Measurements from ENCODE around the gene CCSAP.

CCSAP gene

GRCh38 chr1:229287267-229287666 is 55.6 kb downstream of the CCSAP start:
- DNase-seq (ENCODE audit: low spot score): no peak

GRCh38 chr1:229286099-229286766 is 56.6 kb downstream of the CCSAP start:
- no peak for DNase-seq (ENCODE audit: low spot score)

- DNase-seq (ENCODE audit: low spot score): no peak
Measured at GRCh38 chr1:229285440-229285839, 57.4 kb downstream of the CCSAP start.

GRCh38 chr1:229284887-229285286 is 58.0 kb downstream of the CCSAP start:
- DNase-seq (ENCODE audit: low spot score): no peak

GRCh38 chr1:229283183-229283611 is 59.6 kb downstream of the CCSAP start:
- DNase-seq (ENCODE audit: low spot score): no peak

- no peak for DNase-seq (ENCODE audit: low spot score)
Measured at GRCh38 chr1:229282295-229282823, 60.5 kb downstream of the CCSAP start.

- DNase-seq (ENCODE audit: low spot score): no peak
Measured at GRCh38 chr1:229281339-229281926, 61.4 kb downstream of the CCSAP start.

- DNase-seq (ENCODE audit: low spot score): no peak
Measured at GRCh38 chr1:229280921-229281320, 61.9 kb downstream of the CCSAP start.

GRCh38 chr1:229280037-229280828 is 62.6 kb downstream of the CCSAP start:
- DNase-seq (ENCODE audit: low spot score): no peak

- no peak for DNase-seq (ENCODE audit: low spot score)
Measured at GRCh38 chr1:229279242-229279641, 63.6 kb downstream of the CCSAP start.

- DNase-seq (ENCODE audit: low spot score): no peak
Measured at GRCh38 chr1:229278120-229278741, 64.6 kb downstream of the CCSAP start.

GRCh38 chr1:229275005-229275404 is 67.8 kb downstream of the CCSAP start:
- DNase-seq (ENCODE audit: low spot score): no peak

GRCh38 chr1:229273507-229274232 is 69.2 kb downstream of the CCSAP start:
- no peak for DNase-seq (ENCODE audit: low spot score)

- DNase-seq (ENCODE audit: low spot score): no peak
Measured at GRCh38 chr1:229272164-229273158, 70.4 kb downstream of the CCSAP start.

GRCh38 chr1:229271448-229272159 is 71.2 kb downstream of the CCSAP start:
- no peak for DNase-seq (ENCODE audit: low spot score)
